DMS53 treated with DMSO at 0.1 percent for 48 hours (cell line): ENCODE results near the gene DNM3.

ENCODE experiments used
- DNase-seq: peaks from one replicate; lab custom pipeline; 2025; ENCODE audit not compliant: unreplicated experiment; lab: John Stamatoyannopoulos, UW

The DNM3 gene

DNA sequence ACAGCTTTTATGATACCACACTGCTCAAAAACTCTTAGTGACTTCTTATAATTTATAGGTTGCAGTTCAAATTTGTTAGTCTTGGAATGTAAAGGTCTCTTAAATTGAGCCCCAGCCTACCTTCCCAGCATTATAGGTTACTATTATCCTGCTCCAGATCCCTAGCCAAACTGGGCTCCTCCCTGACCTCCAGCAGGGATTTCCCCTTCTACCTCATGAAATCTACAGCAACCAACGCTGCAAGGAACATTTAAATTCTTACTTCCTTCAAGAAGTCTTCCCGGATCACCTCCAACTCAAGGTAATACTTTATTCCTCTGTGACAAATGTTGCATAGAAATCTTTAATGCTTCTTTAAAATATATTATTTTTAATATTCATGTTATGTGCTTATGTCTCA, 324.1 kb downstream of the DNM3 start:
- DNase-seq, result no peak

DNA sequence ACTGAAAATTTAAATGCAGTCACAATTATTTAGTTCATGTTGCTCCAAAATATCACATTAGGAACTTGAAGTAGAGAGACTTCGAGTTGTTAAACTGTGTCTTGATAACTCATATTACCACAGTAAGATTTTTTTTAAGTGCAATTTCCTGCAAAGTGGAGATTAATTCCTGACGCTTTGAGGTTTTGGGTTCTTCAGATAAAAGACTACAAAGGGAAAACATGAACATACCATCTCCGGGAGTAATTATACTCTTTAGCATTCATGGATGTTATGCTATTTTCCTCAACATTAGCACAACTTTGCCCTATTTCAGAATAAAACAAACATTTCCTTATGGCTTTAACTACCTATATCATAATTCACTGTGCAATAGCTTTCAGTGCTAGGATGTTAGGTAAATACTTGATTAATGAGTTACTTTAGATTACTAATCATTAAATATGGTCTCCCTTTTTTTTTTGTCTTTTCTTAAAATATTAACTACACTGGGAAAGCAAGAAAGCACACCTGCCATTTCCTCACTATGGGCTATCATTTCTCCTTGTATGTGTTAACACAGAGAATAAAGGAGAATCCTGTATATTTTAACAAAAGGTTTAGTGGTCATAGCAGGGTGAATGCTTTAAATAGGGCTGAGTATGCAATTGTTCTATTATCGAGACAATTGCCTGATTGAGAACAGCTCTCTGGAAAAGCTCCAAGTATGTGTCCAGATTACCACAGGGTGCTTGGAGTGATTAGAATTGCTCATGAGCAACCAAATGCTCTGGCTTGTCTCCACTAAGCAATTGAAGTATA, 326.7 kb downstream of the DNM3 start:
- DNase-seq, result no peak

DNA sequence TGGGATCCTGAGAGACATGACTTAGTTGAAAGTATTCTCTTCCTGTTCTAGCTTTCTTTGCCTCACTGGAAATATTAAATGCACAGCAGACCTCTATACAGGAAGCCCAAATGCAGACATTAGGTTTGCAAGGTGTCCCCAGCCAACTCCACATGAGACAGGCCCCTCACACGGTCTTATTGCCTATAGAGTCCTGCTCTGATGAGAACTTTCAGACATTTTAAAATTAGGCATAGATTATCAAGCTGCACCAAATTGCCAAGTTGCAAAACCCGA, 327.2 kb downstream of the DNM3 start:
- no peak for DNase-seq

GRCh38 chr1:172169836-172170235, 328.5 kb downstream of the DNM3 start:
- DNase-seq, result no peak

- no peak for DNase-seq
Observed at GRCh38 chr1:172172352-172172831, 331.1 kb downstream of the DNM3 start.

DNA sequence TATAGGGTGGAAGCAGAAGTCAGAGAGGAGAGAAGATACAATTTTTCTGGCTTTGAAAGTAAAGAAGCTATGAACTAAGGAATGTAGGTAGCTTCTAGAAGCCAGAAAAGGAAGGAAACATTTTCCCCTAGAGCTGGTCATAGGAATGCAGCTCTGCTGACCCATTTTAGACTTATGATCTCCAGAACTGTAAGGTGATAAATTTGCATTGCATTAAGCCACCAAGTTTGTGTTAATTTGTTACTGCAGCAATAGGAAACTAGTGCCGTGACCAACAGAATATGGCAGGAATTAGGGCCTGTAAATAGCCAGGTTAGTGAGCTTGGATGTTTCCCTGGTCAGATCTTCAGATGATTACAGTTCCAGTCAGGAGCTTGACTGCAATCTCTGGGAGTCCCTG, 334.9 kb downstream of the DNM3 start:
- DNase-seq, result no peak

GRCh38 chr1:172177849-172178248, 336.6 kb downstream of the DNM3 start:
- peak; percentile 58 for DNase-seq

- DNase-seq, result no peak
Observed at GRCh38 chr1:172178886-172179285, 337.6 kb downstream of the DNM3 start.

DNA sequence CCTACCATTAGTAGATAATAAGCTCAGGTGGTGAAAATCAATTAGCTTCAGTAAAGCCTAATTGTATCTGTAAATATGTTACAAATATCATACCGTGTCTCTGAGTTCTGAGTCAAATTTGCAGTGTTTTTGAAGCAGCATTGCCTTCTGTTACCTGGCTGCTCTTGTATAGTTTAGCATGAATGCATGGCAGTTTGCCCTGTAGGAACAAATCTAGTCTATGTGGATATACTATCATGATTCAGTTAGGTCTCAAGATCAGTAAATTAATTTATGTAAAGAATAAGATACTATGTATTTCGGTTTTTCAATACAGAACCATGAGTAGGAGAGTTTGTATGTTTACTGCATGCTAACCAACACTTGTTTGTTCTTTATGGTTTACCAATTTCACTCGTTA, 338.6 kb downstream of the DNM3 start:
- no peak for DNase-seq

DNA sequence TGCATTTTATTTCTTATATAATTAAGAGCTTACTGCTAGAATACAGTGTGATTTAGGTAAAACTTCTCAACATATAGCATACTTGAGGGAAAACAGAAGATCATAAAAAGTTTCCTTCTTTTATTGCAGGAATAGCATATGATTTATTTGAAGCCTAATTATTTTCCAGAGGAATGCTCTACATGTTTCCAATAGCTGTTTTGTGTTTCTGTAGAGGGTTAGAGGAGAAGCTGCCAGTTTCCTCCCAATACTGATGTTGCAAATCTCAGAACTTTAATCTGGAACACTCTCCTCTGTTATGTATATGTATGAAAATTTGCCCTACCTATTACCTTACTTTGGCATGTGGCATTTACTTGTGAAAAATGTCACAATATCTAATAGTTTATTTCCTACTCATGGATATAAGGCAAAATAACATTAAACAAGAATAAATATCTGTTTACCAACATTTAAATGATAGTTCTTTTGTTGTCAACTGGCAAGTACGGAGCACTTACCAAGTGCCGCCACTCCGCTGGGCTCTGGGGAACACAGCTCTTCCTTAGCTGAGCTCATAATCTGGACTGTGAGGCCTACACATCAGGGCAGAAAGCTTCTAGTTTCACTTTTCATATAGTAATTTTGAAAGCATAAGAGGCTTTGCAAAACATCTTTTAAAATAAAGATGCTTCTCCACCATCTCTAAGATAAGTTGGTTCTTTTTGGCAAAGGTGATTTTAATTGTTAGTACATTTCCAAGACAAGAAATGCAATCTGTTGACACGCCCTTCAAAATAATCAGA, 339.4 kb downstream of the DNM3 start:
- DNase-seq, result no peak

DNA sequence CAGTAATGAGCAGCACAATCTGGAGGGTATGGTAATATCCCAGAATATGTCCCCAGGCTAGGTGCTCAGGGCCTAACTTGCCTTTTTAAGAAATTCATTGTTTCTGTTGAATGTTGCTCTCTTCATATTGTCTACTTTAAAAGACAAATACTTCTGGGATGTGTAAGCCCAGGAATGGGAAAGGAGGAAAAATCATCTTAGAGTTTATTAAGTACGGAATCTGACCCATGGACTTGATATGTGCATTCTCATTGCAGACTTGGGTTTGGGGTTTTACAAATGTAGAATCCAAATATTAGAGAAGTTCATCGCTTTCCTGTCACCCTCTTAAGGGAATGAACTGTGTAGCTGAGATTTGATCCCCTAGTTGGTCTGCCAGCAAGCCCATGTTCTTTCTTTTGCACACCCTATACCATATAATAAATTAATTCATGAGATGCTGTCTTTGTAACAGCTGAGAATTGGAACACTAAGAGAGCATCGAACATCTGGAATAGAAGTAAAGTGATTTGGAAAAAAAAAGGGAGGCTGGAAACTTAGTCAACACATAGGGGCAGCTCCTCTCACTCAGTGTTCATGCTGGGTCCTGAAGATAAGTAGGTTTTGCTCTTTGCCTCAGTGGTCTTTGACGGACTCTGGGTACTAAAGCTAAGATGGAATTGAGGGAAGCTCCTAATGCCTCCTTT, 343.4 kb downstream of the DNM3 start:
- DNase-seq, result no peak

GRCh38 chr1:172185211-172185610, 343.9 kb downstream of the DNM3 start:
- no peak for DNase-seq

- no peak for DNase-seq
Observed at GRCh38 chr1:172185996-172186395, 344.7 kb downstream of the DNM3 start.

DNA sequence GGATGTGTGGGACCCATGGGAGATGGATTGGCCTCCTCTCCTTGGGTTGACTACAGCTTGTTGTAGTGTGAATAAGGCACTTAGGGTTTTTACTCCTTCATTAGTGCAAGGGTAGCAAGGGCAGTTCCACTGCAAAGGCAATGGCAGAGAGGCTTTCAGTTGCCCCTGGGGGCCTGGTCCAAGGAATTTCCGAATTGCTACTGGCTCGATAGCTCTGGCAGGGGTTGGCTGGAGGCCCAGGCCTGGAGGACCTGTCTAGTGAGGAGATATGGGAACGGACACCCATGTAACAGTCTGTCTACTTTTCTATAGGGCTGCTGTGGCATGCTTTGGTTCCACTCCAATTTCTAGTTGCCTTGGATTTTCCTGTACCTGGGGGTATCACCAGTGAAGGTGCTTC, 360.3 kb downstream of the DNM3 start:
- DNase-seq, result no peak

GRCh38 chr1:172203135-172203823, 362.0 kb downstream of the DNM3 start:
- DNase-seq, result no peak

- no peak for DNase-seq
Observed at GRCh38 chr1:172203902-172204301, 362.6 kb downstream of the DNM3 start.

GRCh38 chr1:172206256-172206655, 365.0 kb downstream of the DNM3 start:
- no peak for DNase-seq

- no peak for DNase-seq
Observed at GRCh38 chr1:172208635-172209034, 367.3 kb downstream of the DNM3 start.

- DNase-seq, result no peak
Observed at GRCh38 chr1:172211221-172211620, 369.9 kb downstream of the DNM3 start.

GRCh38 chr1:172212124-172212523, 370.8 kb downstream of the DNM3 start:
- no peak for DNase-seq

DNA sequence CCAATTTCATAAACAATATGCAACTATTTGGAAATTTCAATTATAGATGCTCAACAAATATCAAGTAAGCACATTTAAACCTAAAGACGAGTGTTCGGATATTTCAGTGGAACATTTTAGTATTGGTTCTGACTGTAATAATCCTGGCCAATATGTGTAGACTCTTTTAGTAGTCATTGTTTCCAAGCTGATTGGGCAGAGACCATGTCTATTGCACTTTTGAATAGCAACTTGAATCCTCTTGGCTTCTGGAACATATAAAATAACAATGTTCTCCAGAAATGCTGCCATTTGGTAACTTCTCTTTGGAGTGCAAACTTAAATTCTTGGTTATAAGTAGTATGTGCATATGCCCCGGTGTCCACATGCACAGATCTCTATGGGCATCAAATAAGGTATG, 373.7 kb downstream of the DNM3 start:
- DNase-seq, result no peak
